GM18867 (cell line): ENCODE results near the gene TMEM143.
A peak's percentile ranks its signal among the peaks of the same experiment; 100 is the strongest.
"Not testable (repeated sequence)": the region's sequence is repeated elsewhere in the genome, so short reads cannot be mapped to it uniquely, and the experiment has no call there.

Experiments used
- ATAC-seq: cut with Tn5 transposase; IDR thresholded peaks from one replicate; pipeline ENCODE4 v1.9.1; 2021; ENCODE audit warnings: mild to moderate bottlenecking, moderate library complexity; ENCODE audit not compliant: unreplicated experiment

Gene TMEM143

DNA sequence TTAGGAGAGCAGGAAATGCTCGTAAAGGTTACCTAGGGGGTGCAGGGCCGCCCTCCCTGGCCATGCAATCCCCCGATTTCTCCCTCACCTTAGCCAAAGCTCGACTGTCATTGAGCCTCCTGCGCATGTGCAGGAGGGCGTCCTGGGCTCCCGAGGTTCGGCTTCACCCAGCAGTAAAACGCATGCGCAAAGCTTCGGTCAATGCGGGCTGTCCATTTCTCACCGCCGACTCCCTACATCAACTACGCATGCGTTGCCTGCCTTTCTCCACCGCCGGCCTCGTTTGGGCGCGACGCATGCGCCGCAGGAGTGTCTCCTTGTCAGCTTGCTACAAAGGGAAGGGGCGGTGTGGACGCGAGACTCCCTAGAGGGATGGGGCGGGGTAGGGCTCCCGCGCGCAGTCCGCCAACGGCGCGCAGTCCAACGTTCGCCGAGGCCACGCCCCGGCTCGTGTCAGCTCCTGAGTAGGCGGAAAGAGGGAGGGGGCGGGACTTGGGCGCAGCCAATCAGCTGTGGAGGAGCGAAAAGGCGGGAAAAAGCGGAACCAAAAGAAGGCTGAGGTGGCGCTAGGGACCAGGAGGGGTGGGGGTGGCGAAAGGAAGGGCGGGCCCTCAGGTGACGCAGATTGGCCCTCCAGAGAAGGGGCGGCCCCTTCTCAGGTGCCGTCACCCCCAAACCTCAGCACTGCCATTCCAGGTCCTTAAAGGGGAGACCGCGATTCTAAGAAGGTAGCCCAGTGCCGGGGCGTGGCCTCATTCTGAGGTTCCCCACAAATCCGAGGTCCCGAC lies at the start of gene TMEM143, which contains the start of gene SYNGR4:
Gene TMEM143, minus strand, starts transcription at position 131 of the 788 bp plus-strand sequence. Its CDS starts 20 bp downstream, at position 111.
Gene SYNGR4, plus strand, starts transcription at position 558 of the 788 bp plus-strand sequence. CDS start 1,476 bp downstream, outside the sequence.
- ATAC-seq = peak; percentile 81

DNA sequence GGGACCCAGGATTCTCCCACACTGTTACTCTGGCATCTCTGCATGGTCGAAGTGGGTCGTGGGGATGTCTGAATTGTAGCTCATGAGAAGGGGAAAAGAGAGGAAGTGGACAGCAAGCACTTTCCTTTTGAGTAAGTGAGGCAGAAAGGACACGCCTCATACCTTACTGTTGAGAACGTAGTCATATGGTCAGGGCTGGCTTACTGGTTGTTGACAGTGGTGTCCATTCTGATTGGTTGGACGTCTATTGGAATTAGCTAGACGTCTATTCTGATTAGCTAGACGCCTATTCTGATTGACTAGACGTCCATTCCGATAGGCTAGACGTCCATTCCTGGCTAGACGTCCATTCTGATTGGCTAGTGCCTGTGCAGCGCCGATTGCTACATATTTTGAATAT lies 42.1 kb upstream of the TMEM143 start:
- ATAC-seq = no peak

DNA sequence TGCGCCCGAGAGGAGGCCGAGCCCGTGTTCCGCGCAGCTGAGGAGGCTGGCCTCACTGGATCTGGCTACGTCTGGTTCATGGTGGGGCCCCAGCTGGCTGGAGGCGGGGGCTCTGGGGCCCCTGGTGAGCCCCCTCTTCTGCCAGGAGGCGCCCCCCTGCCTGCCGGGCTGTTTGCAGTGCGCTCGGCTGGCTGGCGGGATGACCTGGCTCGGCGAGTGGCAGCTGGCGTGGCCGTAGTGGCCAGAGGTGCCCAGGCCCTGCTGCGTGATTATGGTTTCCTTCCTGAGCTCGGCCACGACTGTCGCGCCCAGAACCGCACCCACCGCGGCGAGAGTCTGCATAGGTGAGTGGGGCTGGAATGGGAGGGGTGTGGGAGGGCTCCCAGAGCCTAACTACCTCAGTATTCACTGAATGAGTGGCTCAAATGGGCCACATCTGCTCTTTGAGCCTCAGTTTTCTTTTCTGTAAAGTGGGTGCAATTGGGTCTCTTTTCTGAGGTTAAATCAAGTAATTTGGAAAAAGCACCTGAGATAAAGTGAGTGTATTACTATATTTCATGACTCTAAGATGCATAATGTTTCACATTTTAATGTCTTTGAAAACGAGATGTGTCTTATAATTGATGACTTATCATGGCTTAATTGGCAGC lies 41.4 kb upstream of the TMEM143 start:
- no peak for ATAC-seq

DNA sequence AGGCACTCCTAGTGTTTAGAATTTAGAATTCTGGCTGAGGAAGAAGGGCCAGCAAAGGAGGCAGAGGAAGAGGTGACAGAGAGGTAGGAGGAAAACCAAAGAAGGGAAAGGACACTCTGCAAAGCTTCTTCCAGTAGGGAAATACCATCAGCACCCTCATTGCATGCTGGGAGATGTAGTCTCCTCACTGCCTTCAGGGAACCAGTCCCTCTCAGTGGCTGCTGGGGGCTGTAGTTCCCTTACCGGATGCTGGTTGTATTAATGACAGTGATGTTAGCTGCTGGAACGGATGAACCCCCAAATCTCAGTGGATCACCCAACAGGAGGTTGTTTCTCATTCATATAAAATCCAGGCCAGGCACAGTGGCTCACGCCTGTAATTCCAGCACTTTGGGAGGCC lies 39.9 kb upstream of the TMEM143 start:
- peak; percentile 53 for ATAC-seq

DNA sequence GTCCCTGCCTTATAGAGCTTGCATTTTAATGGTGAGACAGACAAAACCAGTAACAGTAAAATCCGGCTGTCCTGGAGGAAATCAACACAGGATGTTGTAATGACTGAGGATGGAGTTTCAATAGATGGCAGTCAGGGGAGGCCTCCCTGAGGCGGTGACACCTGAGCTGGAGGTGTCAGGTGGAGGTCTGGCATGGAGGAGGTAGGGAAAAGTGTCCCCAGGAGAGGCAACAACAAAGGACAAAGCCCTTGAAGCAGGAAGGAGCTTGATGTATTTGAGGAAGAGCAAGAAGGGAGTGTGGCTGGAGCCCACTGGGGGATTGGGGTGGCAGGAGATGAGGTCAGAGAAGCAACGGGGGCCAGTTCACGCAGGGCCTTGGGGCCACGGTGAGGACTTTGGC lies 37.5 kb upstream of the TMEM143 start:
- no peak for ATAC-seq

DNA sequence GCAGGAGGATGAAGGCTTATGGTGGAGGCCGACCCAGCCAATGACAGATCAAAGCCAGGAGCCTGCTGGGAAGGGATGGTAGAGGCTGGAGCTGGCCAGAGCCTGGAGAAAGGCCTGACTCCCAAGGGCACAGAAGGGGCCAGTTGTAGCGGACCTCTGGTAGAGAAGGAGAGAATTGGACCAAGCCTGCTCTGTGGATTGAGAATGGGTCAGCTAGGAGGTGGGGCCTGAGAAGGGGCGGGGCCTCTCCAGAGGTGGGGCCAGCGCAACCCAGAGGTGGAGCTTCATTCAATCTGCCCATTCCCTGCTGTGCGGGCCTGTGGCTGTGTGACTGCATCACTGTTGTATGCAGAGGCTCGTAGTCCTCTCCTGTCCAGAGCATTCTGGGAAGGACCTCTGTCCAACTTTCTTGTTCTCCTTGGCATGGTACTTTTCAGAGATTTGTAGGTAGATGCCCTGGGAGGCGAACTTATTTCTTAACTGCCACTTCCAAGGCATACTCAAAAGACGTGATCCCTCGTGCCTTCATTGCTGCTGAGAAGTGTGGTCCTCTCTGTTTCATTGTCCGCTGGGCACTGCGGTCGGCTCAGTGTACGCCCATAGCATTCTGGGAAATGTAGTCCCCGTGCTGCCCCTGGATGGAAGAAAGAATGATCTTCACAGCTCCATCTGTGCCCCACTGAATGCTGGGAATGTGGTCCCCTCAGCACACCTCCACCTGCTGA lies 36.4 kb upstream of the TMEM143 start:
- no peak for ATAC-seq

DNA sequence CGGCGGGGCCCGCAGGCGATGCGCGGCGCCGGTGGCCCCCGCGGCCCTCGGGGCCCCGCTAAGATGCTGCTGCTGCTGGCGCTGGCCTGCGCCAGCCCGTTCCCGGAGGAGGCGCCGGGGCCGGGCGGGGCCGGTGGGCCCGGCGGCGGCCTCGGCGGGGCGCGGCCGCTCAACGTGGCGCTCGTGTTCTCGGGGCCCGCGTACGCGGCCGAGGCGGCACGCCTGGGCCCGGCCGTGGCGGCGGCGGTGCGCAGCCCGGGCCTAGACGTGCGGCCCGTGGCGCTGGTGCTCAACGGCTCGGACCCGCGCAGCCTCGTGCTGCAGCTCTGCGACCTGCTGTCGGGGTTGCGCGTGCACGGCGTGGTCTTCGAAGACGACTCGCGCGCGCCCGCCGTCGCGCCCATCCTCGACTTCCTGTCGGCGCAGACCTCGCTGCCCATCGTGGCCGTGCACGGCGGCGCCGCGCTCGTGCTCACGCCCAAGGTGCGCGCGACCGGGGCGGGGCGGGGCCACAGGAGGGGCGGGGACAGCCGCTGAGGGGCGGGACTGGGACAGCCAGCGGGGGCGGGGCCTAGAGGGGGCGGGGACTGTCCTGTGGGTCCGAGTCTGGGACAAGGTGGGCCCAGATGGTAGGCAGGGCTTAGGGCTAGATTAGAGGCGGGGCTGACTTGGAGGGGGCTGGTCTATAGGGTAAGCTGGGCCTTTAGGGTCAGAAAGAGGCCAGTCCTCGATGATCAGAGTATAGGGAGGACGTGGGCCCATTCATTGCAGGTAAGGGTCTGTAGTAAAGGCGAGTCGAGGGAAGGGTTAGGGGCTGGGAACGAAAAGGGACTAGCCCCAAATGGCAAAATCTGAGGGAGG lies 34.9 kb upstream of the TMEM143 start:
- ATAC-seq = peak; percentile 58

DNA sequence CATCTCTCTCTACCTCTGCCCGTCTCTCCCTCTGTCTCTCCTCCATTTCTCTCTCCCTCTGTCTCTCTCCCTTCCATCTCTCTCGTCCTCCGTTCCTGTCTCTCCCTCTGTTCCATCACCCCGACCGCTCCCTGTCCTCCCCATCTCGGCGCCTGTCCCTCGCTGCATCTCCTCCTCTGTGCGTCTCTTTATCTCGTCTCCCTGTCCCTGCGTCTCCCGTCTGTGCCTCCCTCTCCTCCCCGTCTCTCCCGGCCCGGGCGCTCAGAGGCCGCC lies 34.3 kb upstream of the TMEM143 start:
- ATAC-seq = no peak

DNA sequence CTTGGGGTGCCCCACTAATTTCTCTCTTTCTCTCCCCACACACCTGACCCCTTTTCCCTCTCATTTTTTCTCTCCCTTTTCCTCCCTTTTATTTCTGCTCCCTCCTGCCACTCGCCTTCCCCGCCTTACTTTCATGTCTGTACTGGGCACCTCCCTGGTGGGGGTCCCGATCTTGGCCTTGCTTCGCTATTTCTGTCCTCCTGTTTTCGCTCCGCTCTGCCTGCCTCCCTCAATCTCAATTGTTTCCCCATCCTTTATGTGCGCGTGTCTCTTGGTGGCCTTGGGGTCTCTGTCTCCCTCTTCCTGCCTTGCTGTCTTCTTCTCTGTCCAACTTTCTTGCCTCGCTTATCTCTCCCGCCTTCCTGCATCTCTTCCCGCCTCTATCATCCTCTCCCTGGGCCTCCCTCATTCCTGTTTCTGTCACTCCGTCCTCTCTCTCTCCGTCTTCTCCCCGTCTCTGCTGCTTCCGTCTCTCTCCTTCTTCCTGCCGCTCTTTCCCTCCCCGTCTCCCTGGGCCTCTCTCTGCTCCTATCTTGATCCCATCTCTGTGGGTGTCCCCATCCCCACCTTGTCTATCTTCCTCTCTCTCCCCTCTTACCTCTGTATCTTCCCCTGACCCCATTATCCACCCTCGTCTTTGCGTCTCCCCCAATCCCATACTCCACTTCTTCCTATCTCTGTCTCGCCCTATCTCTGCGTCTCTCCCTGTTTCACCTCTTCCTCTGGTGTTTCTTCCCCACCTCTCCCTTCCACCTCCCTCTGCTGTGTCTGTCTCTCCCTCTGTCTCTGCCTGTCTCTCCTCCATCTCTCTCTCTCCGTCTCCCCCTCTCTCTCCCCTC lies 33.7 kb upstream of the TMEM143 start:
- ATAC-seq = no peak

DNA sequence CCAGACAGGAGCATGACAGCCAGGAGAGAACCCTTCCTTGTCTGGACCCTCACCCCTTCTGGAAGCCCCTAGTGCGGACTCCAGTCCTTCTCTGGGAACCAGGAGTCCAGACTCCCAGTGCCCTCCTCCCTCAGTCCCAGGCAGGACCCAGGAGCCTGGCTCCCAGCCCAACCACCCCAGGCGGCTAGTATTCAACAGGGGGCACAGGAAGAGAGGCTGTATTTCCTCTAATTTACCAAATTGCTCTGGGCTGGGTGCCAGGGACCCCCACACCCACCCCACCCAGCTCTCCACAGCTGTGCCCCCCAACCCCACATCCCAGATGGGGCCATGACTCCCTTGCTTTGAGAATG lies 33.1 kb upstream of the TMEM143 start:
- ATAC-seq = no peak

DNA sequence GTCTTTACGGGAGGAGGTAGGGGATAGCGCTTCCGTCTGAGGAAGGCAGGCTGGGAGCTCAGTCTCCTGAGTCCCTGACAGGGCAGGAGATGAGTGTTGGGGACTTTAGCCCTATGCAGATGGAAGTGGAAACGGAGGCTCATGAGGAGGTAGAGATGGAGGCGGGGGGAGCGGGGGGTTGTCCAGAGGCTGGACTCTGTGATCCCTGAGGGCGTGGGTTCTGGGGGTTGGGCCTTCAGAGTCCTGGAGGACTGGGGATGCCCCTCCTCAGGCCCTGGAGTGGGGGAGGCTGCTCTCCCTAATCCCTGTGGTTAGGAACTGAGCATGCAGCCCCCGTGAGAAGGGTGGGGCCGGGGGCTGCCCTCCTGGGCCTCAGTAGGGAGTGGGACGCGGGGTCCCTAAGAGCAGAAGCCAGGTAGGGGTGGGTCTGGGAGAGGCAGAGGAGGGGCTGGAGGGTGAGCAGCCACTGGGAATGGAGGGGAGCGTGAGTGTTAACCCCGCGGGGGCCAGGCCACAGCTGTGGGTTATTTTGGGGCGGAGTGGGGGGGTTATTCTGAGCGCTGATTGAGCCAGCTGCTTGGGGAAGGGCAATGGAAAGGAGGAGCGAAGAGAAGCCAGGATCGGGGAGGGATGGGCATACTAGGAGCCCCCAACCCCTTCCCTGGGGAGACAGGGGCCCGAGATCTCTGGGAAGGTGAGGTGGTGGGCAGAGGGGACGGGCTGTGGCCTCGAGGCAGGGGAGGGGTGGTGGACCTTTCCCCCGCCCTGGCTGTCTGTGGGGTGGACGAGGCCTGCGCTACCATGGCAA lies 32.5 kb upstream of the TMEM143 start:
- ATAC-seq = no peak

DNA sequence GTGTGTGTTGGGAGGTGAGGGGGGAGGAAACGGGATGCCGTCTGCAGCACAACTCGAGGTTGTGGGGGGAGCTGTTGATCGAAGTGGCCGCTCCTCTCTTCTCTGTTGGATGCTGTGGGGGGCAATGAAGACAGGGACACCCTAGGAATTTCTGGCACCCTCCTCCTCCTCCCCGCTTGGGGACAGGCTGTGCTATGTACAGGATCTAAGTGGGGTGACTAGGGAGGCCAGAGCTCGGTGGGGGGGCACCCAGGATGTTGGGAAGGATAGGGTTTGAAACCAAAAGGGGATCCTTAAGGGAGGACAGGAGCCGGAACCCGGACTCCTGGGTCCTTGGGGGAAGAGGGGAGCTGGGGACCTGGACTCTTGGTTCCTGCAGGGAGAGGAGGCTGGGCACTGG lies 31.8 kb upstream of the TMEM143 start:
- no peak for ATAC-seq

DNA sequence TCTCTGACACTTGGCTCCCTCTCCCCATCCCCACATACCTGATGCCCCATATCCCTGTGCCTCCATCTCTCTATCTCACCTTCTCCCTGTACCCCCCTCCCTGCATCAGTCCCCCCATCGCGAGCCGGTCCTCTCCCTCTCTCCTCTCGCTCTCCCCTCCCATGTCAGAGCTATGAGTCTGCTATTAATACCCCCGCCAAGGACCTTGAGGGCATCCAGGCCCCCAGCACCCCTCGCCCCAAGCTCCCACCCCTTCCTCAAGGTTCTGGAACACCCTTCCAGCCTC lies 31.4 kb upstream of the TMEM143 start:
- ATAC-seq = no peak

DNA sequence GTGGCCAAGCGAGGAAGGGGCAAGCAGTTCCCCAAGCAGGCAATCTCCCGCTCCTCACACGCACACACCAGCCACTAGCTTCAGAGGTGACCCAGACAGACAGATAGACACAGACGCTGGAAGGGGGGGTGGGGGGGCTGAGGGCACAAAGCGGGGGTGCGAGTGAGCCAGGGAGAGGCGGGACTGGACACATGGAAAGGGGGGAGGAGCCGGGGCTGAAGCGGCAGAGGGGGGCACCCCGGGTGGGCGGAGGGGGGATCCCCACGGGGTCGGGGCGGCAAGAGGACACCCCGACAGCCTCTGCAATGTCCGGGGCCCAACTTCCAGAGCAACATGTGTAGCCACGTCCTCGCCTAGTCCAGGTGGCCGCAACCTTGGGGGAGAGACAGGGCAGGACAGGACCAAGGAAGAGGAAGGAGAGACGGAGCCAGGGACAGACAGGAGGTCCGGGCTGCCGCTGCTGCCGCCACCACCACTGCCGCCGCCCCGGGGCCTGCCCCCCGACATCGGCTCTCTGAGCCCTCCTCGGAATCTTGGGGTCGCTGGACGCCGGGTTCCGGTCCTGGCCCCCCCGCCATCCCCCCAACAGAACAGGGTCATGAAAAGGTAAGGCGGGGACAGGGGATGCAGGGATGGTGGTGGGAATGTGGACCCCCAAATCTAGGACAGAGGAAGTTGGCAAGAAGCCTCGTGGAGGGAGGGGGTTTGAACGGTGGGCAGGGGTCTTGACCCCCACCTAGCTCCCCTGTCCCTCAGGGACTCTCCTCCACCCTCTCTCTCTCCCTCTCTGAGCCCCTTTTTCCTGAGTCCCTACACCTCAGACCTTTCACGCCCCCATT lies 30.8 kb upstream of the TMEM143 start:
- no peak for ATAC-seq

DNA sequence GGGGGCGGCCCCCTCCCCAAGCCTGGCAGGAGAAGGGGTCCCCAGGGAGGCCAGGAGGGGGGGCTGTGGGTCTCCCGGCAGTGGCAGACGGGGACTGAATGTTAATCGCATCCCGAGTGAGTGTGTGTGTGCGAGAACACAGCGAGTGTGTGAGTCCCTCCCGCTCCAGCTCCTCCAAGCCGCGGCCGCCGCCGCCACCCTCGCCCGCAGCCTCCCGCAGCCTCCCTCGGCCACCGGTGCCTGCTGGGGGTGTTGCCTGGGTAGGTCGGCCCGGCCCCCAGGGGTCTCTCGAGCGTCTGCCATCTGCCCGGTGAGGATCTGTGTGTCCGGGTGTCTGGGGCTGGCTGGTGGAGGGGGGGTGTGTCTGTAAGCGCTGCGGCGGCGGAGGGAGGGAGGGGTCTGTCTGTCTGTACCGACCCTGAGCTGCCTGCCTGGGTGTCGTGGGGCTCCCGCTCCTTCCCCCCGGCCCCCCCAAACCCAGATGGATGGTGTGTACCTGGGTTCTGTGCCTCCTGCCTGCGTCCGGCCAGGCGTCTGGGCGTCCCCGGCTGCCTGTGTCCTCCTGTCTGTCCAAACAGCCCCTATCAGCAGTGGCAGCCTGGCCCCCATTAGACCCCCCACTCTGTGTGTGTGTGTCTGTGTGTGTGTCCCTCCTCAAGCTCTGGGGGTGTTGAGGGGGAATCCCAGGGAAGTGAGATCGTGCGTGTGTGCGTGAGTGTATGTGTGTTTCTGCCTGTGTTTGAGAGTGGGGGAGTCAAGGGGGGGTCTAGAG lies 30.0 kb upstream of the TMEM143 start, which contains the start of gene GRIN2D:
Gene GRIN2D, plus strand, starts transcription at position 110 of the 772 bp plus-strand sequence. CDS start 4,725 bp downstream, outside the sequence.
- no peak for ATAC-seq

DNA sequence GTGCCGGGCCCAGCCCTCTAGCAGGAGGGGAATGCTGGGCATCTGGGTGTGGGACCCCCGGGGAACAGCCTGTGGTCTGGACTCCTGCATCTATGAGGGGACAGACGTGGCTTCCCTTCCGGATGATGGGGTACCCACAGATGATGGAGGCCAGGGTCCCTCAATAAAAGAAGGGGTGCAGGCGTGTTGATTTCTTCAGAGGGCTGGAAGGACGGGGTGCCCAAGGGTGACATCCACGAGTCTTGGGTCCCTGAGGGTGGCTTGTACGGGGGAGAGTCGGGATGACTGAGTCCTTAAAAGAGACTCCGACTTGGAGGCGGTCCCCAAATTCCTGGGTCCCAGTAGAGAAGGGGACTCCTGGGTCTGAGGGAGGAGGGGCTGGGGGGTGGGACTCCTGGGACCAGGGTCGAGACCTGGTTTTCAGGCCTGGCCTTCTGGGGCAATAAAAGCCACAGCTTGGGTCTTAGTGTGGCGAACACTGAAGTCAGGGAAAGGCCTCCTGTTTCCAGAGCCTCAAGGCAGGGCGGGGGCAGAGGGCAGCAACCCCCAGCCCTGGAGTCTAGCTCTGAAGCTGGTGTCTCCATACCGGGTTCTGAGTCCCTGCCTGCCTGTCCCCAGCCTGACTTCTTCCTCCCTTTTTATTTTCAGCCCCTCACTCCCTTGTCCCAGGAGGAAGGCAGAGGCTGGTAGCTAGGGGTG lies 29.3 kb upstream of the TMEM143 start:
- ATAC-seq = no peak

DNA sequence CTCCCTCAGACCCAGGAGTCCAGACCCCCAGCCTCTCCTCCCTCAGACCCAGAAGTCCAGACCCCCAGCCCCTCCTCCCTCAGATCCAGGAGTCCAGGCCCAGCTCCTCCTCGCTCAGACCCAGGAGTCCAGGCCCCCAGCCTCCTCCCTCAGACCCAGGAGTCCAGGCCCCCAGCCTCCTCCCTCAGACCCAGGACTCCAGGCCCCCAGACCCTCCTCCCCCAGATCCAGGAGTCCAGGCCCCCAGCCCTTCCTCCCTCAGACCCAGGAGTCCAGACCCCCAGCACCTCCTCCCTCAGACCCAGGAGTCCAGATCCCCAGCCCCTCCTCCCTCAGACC lies 28.2 kb upstream of the TMEM143 start:
- ATAC-seq = not testable (repeated sequence)
